GM18873 (cell line): ENCODE data around the gene NEIL1.
A peak's percentile ranks its signal among the peaks of the same experiment; 100 is the strongest.

Source experiments
- ATAC-seq: cut with Tn5 transposase; IDR thresholded peaks from one replicate; pipeline ENCODE4 v1.9.1; 2021; ENCODE audit warnings: mild to moderate bottlenecking, moderate library complexity, moderate number of reproducible peaks; ENCODE audit not compliant: unreplicated experiment, low FRiP score

The NEIL1 gene

GRCh38 chr15:75355369-75355768 is 8.5 kb downstream of the NEIL1 start:
- no peak for ATAC-seq

DNA sequence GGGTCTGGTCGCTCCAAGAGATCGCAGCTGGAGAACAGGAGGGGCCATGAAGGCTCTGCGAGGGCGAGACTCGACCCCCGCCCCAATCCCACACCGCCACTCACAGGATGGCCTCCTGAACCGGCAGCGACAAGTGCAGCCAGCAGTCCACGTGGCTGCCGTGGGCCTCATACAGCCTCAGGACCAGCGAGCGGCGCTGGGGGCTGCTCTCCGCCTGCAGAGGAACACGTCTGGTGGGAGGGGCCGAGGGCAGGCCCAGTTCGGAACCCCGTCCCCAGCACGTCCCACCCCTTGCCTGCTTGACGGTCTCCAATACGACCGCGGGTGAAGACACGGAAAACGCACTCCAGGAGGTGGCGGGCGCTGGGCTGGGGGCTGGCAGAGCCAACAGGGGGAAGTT is 9.2 kb downstream of the NEIL1 start:
- ATAC-seq: no peak

GRCh38 chr15:75356517-75356916 is 9.7 kb downstream of the NEIL1 start:
- ATAC-seq: no peak

DNA sequence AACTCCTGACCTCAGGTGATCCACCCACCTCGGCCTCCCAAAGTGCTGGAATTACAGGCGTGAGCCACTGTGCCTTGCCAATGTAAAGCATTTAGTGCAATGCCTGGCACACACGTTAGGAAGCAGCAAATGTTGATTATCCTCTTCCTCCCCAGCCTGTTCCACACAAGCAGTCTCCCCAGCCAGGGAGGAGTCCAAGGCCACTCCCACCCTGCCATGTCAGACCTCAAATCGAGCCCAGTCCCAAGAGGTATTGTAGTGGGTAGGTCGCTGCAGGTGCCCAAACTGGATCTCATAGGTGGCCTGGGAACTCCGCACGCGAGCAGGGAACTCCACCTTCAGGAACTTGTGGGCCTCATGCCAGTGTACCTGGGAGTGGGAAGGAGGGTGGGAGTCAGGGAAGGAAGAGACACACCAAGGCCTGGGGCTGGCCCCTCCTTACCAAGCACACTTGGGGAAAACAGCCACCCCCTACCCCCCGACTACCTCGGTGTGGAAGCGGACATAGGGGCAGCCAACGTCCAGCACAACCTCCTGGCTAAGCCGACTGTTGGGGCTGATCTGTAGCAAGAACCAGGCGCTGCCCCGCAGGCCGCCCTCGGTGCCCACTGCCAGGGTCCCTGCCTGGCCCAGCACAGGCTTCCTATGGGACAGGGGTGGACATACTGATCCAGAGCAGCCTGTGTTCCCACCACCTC is 11.3 kb downstream of the NEIL1 start:
- ATAC-seq: no peak

DNA sequence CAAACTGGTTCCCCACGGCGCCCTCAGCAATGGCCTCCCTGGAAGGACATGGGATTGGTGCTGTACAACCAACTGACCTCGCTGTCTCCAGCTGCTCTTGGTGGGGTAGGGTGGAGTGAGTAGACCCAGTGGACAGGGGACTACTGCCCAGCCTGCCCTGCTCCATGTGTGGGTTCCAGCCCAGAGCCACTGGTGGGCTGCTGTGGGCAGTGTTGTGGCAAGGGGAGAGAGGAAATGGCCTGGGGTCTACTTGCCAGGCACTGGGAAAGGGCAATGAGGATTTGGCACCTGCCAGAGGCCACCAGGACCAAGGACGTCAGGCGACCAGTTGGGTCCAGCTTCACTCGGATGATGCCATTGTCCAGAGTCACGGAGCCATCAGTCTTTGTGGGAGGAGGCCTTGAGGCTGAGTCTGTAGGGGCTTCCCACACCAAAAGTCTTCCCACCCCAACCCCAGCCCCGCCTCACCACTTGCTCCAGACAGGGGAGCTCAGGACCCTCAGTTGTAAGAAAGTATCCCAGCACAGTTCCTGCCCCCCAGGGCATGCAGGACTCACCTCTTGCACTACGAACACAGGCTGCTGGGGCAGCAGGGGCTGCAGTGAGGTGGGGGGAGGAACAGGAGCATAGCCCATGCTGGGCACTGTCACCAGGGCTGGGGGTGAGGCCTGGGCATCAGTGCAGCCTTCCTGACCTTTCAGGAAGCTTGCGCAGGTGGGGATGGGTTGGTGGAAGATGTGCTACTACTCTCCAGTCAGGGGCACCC is 12.1 kb downstream of the NEIL1 start:
- ATAC-seq: no peak

DNA sequence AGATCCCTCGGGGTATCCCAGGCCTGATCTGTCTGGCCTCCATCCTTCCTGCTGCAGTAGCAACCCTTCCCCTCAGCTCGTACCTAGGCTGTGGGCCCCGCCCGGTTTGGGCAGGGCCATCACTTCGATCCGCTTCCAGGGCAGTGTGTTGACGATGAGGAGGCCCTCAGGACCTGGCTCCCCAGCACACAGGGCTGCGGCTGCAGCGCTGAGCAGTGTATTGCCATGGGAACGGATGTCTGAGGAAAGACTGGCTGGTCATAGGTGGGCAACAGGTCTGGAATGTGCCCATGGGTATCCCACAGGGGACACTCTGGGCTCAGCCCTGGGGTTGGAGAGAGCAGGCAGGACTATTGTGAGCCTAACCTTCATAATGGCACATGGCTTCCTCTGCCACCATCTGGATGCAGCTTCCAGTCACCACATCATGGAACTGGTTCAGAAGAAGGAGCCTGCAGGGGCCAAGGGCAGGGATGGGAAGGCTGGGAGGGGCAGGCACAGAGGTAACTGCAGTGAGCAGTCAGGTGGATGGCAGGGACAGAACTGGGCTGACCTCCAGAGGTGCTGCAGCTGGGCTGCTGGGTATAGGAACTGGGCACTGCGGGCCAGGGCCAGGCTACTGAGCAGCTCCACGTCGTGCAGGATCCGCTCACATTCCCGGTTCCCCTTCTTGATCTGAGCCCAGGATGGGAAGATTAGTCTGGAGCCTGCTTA is 12.9 kb downstream of the NEIL1 start:
- ATAC-seq: no peak

DNA sequence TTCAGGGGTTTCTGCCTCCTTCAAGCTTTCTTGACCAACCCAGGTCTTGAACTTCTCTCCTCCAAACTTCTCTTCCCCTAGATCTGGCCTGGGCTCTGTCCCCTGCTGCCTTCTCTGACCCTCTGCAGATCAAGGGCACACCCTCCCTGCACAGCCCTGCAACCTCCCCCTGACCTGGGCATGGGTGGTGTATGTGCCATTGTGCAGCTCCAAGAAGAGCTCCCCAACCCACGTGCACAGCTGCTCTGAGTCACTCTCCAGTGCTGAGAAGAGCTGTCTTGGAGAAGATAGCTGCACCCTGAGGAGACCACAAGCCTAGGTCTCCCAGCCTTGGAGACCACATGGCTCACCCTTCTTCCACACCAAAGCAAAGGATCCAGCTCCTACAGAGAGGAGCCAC is 13.6 kb downstream of the NEIL1 start:
- ATAC-seq: no peak

- no peak for ATAC-seq
Measured at GRCh38 chr15:75360856-75361255, 14.0 kb downstream of the NEIL1 start.

GRCh38 chr15:75361361-75361988 is 14.6 kb downstream of the NEIL1 start:
- no peak for ATAC-seq

GRCh38 chr15:75361989-75362641 is 15.3 kb downstream of the NEIL1 start:
- ATAC-seq: no peak

DNA sequence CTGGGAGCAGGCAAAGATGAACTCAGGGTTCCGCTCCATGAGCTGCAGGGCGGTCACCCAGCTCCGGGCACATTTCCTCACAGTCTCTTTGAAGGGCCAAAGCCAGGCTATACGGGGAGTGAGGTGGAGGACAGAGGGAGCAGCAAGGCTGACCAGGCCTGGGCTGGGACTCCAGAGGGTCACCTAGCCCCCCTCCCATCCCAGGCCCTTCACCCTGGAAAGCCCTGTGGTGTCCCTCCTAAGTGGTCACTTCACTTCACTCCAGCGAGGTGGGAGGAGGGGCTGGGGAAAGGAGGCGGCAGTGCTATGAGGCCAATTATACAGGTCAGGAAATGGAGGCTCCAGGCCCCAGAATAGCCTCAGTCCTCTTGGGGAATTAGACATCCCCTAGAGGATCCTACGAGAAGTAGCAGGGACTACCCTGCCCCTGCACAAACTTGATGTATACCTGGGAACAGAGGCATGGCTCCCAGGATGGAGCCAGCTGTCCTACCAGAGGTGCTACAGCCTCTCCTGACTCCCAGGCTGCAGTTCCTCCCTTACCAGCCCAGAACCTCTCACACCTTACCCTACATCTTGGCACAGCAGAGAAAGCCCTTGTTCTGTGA is 15.9 kb downstream of the NEIL1 start:
- no peak for ATAC-seq

DNA sequence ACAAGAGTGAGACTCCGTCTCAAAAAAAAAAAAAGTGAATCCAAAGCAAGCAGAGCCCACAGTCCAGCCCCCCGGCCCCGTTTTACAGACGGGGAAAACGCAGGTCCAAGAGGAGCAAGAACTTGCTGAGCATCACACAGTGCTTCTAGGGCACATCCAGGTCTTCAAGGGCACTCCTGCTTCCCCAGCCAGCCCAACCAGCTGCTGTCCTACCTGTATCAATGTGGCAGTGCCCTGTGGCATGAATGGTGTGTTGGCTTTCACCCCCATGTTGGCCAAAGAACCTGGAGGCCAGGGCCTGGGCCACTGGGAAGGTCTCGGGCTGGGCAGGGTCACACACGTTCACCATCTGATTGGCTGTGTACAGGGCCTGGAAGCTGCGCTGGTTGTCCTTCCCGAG is 16.9 kb downstream of the NEIL1 start:
- ATAC-seq: no peak

DNA sequence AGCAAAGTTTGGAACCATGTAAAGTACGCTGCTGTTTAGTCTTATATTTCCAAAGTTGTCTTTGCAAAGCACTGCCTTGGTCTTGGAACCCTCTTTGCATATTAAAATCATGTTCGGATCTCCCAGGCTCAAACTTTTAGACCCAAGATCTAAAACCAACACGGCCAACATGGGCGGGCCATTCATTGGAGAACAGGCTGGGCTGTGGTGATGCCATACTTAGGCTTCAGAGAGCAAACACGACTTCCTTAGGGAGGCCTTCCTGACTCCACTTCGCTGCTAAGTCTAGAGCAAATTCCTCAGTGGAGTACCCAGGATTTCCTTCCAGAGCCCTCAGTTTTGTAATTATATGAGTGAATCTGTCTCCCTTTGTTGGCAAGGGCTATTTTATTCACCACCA is 18.0 kb downstream of the NEIL1 start:
- no peak for ATAC-seq

- ATAC-seq: no peak
Measured at GRCh38 chr15:75366163-75366562, 19.3 kb downstream of the NEIL1 start.

DNA sequence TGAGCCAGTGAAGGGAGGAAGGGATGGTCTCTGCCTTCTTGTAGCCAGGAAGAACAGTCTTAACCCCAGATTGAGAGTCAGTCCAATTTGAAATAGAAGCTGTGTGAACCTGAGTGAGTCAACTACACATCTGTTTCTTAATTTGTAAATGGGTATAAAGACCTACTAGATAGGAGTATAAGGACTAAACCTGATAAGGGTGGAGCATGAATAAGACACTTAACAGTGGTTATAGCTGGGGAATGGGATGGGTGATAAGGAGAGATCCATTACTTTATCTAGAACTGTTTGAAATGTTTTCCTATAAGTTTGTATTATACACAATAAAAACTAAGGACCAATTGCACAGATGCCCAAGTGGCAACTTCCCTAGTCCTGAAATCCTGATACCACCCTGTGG is 20.2 kb downstream of the NEIL1 start:
- ATAC-seq: no peak

DNA sequence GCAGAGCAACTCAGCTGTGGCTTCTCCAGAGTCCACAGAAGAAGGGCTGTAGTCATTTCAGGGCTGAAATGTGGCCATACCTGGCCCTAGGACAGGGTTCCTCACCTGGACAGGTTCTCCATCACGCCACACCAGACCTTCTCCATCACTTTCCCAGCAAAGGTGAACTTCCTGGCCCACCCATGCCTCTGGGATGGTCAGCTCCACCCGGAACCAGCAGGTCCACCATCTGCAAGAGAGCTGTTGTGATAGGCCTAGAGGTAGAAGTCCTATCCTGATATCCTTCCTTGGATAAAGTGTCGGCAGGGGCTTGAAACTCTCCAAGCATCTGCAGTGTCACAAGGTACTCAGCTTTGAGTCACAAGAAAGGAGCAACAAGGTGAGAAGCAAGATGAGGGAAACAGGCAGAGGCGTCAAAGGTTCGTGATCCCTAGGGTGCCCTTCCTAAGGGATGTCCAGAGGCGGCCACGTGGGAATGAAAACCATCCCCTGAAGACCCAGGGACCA is 20.6 kb downstream of the NEIL1 start:
- ATAC-seq: no peak

GRCh38 chr15:75367913-75368688 is 21.3 kb downstream of the NEIL1 start, which contains the start of gene MAN2C1:
Gene MAN2C1 (minus strand): TSS chr15:75368607. CDS start chr15:75368583, 24 bp downstream.
- ATAC-seq: peak; percentile 81

- no peak for ATAC-seq
Measured at GRCh38 chr15:75368689-75369239, 21.9 kb downstream of the NEIL1 start.
